Vagina (tissue), 2 donors: ENCODE results near the gene P2RY6.

Experiments
- CTCF ChIP-seq, 3 experiments: fragments of 450-650 bp in 2 of 3; fragments of 200-600 bp in 1 of 3; sonication (generic) in 1 of 3; IDR thresholded peaks; one replicate each; pipeline ENCODE4 v1.5.1; 2017 to 2019; ENCODE audit warnings: antibody characterized with exemption in 3 of 3, mild to moderate bottlenecking in 2 of 3, moderate library complexity in 2 of 3
- POLR2A ChIP-seq, 2 donors: fragments of 450-650 bp; IDR thresholded peaks; one replicate each; pipeline ENCODE4 v1.6.1; 2017; ENCODE audit warnings: antibody characterized with exemption in 2 of 2, mild to moderate bottlenecking in 2 of 2, moderate library complexity in 2 of 2
- POLR2AphosphoS5 ChIP-seq, 2 donors: sonication (generic); formaldehyde crosslinking; IDR thresholded peaks; one replicate each; pipeline ENCODE4 v1.9.0; 2017; ENCODE audit warnings: antibody characterized with exemption in 2 of 2, mild to moderate bottlenecking in 2 of 2, low read depth in 1 of 2; ENCODE audit not compliant: insufficient read depth in 1 of 2

GRCh38 chr11:73288192-73288872, 16.2 kb downstream of the P2RY6 start:
- no peak for TF ChIP-seq CTCF (IDR thresholded peaks at IDR 0.05)
- TF ChIP-seq POLR2AphosphoS5 (IDR thresholded peaks at IDR 0.05; ENCODE audit: insufficient read depth in 1 of 2, low read depth in 1 of 2): no peak
- no peak for TF ChIP-seq POLR2A (IDR thresholded peaks at IDR 0.05)
